Left lung (tissue), 10 donors: ENCODE data around the gene MYO15A. TPM values are rescaled to one million over a fixed set of nuclear protein-coding genes. Genes with fewer than 3 reads are reported as not detected.

Source experiments
- ATAC-seq: fragments of 200-7000 bp; cut with Tn5 transposase; one replicate; pipeline ENCODE4 v1.9.1; 2020; ENCODE audit warnings: moderate library complexity
- DNase-seq, 4 donors: peaks; one replicate each; pipeline ENCODE4 v3.0.0-alpha.2; 2013 to 2020
- H3K27ac ChIP-seq, 2 donors: fragments of 200-600 bp; sonication (generic) in 1 of 2; one replicate each; pipeline versions ENCODE4 v1.5.0 to v1.8.0; 2020 to 2021
- H3K27me3 ChIP-seq, 2 donors: fragments of 200-600 bp; sonication (generic) in 1 of 2; one replicate each; pipeline versions ENCODE4 v1.5.0 to v1.8.0; 2020 to 2021
- H3K36me3 ChIP-seq, 2 donors: fragments of 200-600 bp; sonication (generic) in 1 of 2; one replicate each; pipeline versions ENCODE4 v1.5.0 to v1.8.0; 2020 to 2021
- H3K4me1 ChIP-seq, 2 donors: fragments of 200-600 bp; one replicate each; pipeline ENCODE4 v1.8.0; 2021
- H3K4me3 ChIP-seq, 2 donors: fragments of 200-600 bp; sonication (generic) in 1 of 2; one replicate each; pipeline versions ENCODE4 v1.5.0 to v1.8.0; 2020 to 2021; ENCODE audit warnings: mild to moderate bottlenecking in 1 of 2
- H3K9me3 ChIP-seq, 2 donors: fragments of 200-600 bp; sonication (generic) in 1 of 2; one replicate each; pipeline versions ENCODE4 v1.5.0 to v1.8.0; 2020 to 2021
- intact Hi-C, 2 donors: fragments of 100-400 bp; cut with DNase I; formaldehyde crosslinking; loops; one replicate each; pipeline versions ENCODE4 v1.11.2 to v1.14.2; 2022
- polyA plus RNA-seq, 6 donors: library from polyadenylated mRNA; unstranded; fragments of 120-200 nt; gene quantifications; one replicate each; pipeline ENCODE4 v1.2.1, GENCODE V29; 2013; ENCODE audit not compliant: insufficient read length in 6 of 6
- total RNA-seq, 2 donors: library from RNA; stranded (reverse); fragmentation: NEBNext Ultra II Directional; extraction: Animal tissue kit (Norgen Biotek cat#: 25700); gene quantifications; one replicate each; pipeline ENCODE4 v1.2.1, GENCODE V29; 2021
- TF ChIP-seq, protein P1 (sequence below), 2 donors: fragments of 200-600 bp; sonication (generic) in 1 of 2; IDR thresholded peaks; one replicate each; pipeline versions ENCODE4 v1.5.0 to v1.8.0; 2021; ENCODE audit warnings: antibody characterized with exemption in 2 of 2
- donor health status: DM: no; HTN: yes; CAD: no.
- donor health status: DM: no; HTN: no; CAD: no.

The MYO15A gene
- total and polyA plus RNA-seq, 8 donors, result 1.3 to 3.2 (median 2.6) TPM

DNA sequence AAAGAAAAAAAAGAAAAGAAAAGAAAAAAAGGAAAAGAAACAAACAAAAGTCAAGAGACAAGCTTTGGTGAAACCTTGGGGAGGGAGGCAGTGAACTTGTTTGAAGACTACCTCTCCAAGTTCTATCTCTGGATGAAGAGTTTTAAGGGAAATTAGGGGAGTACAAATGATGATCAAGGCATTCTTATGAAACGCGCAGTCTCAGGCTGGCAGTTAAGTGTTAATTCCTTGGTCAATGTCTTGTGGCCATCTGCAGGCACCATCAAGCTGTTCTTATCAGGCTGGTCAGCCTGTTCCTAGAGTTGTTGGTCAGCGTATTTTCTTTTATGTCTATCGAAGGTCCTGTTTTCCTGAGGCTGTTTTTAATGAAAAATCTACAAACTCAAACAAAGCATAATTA lies 29.0 kb upstream of the MYO15A start:
- ATAC-seq, result no peak
- peaks cover 0 to 10% of the 10 kb centered on the region in 2 donors for H3K27me3 ChIP-seq
- no peak overlapping the region for H3K27ac ChIP-seq
- no peaks in the 10 kb centered on the region for H3K9me3 ChIP-seq
- DNase-seq, result no peak
- TF ChIP-seq, protein P1, sequence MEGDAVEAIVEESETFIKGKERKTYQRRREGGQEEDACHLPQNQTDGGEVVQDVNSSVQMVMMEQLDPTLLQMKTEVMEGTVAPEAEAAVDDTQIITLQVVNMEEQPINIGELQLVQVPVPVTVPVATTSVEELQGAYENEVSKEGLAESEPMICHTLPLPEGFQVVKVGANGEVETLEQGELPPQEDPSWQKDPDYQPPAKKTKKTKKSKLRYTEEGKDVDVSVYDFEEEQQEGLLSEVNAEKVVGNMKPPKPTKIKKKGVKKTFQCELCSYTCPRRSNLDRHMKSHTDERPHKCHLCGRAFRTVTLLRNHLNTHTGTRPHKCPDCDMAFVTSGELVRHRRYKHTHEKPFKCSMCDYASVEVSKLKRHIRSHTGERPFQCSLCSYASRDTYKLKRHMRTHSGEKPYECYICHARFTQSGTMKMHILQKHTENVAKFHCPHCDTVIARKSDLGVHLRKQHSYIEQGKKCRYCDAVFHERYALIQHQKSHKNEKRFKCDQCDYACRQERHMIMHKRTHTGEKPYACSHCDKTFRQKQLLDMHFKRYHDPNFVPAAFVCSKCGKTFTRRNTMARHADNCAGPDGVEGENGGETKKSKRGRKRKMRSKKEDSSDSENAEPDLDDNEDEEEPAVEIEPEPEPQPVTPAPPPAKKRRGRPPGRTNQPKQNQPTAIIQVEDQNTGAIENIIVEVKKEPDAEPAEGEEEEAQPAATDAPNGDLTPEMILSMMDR (IDR thresholded peaks at IDR 0.05), result no peak
- intact Hi-C loops, result no loop called here
- no peak overlapping the region for H3K4me3 ChIP-seq
- no peaks in the 10 kb centered on the region for H3K36me3 ChIP-seq
- H3K4me1 ChIP-seq, result no peaks in the 10 kb centered on the region

DNA sequence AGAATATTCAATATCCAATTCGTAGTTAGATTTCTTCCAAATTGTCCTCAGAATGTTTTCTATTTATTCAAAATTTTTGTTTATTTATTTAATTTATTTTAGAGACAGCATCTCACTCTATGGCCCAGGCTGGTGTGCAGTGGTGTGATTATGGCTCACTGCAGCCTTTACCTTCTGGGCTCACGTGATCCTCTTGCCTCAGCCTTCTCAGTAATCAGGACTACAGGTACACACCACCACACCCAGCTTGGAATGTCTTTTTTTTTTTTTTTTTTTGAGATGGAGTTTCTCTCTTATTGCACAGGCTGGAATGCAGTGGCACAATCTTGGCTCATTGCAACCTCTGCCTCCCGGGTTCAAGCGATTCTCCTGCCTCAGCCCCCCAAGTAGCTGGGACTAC lies 24.3 kb upstream of the MYO15A start:
- intact Hi-C loops, result no loop called here
- no peak for ATAC-seq
- no peaks in the 10 kb centered on the region for H3K36me3 ChIP-seq
- no peaks in the 10 kb centered on the region for H3K9me3 ChIP-seq
- TF ChIP-seq, protein P1 (IDR thresholded peaks at IDR 0.05), result no peak
- DNase-seq, result no peak
- no peak overlapping the region for H3K27ac ChIP-seq
- H3K27me3 ChIP-seq, result no peaks in the 10 kb centered on the region
- H3K4me3 ChIP-seq, result no peak overlapping the region
- H3K4me1 ChIP-seq, result peaks cover 9 to 18% of the 10 kb centered on the region in 2 donors

DNA sequence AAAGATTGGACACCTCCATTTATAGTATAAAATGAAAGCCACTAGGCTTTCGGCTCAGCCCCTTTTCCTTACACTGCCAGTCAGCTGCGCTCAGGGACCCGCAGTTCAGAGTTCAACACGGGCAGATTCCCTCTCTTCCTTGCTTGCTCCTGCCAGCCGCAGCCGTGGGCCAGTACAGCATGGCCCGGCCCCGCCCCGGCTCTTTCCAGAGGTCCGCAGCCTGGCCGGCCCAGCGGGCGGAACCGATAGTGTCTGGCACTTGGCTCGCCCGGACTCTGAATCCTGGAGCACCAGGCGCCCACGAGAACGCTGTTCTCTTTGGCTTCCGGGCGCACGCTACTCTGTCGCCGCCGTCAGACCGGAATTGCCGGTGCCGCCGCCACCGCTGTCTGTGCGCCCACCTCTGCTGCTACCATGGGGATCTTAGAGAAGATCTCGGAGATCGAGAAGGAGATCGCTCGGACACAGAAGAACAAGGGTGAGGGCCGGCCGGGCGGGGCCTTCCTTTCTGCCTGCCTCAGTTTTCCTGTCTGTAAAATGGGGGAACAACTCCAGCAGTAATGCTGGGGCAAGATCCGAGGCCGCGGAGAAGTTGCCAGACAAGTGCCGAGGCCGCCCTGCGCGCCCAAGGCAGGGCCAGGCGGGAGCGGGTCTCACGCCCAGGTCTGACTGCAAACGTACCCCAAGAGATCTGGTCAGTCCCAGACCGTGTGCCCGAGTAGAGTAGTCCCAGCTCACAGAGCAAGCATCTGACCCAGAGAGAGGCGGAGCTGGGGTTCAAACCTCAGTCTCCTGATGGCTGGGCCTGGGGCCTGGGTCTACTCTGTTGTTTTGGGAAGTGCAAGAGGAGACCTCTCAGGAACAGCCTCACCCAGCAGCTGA lies 20.7 kb upstream of the MYO15A start, which contains the start of gene DRG2:
Gene DRG2 (plus strand): TSS at position 339 of the 882 bp plus-strand sequence. CDS start 76 bp downstream, at position 415.
- Histone ChIP-seq H3K9me3 (no peaks in the 10 kb centered on the region), H3K27ac (peak within 1 kb of the TSS; percentile 53 to 84), H3K27me3 (no peaks in the 10 kb centered on the region), H3K36me3 (peaks cover 0 to 20% of the 10 kb centered on the region in 2 donors), H3K4me3 (peak within 1 kb of the TSS; percentile 82 to 86), H3K4me1 (peaks cover 9 to 19% of the 10 kb centered on the region in 2 donors)
- TF ChIP-seq, protein P1 (IDR thresholded peaks at IDR 0.05), result no peak
- intact Hi-C loops, result no loop called here
- peak; percentile 88 to 96 (median 91) for DNase-seq
- peak; percentile 100 for ATAC-seq

DNA sequence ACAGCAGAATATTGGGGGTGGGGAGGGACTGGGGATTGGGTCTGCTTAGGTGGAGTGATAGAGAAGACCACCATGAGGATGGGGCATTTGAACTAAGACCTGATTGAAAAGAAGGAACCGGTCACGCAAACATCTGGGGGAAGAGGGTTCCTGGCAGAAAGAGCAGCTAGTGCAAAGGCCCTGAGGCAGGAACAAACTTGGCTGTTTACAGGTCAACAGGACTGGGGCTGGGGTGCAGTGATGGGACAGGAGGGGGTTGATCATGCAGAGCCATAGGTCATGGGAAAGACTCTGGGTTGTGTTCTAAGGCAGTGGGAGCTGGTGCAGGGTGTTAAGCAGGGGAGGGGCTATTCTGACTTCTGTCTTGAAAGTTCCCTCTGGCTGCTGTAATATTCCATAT lies 18.9 kb upstream of the MYO15A start:
- TF ChIP-seq, protein P1 (IDR thresholded peaks at IDR 0.05), result no peak
- peaks cover 9 to 19% of the 10 kb centered on the region in 2 donors for H3K4me1 ChIP-seq
- intact Hi-C loops, result no loop called here
- peaks cover 0 to 37% of the 10 kb centered on the region in 2 donors for H3K36me3 ChIP-seq
- no peaks in the 10 kb centered on the region for H3K27me3 ChIP-seq
- H3K27ac ChIP-seq, result no peak overlapping the region
- DNase-seq (no peak), ATAC-seq (no peak)
- H3K4me3 ChIP-seq, result no peak overlapping the region
- H3K9me3 ChIP-seq, result no peaks in the 10 kb centered on the region

DNA sequence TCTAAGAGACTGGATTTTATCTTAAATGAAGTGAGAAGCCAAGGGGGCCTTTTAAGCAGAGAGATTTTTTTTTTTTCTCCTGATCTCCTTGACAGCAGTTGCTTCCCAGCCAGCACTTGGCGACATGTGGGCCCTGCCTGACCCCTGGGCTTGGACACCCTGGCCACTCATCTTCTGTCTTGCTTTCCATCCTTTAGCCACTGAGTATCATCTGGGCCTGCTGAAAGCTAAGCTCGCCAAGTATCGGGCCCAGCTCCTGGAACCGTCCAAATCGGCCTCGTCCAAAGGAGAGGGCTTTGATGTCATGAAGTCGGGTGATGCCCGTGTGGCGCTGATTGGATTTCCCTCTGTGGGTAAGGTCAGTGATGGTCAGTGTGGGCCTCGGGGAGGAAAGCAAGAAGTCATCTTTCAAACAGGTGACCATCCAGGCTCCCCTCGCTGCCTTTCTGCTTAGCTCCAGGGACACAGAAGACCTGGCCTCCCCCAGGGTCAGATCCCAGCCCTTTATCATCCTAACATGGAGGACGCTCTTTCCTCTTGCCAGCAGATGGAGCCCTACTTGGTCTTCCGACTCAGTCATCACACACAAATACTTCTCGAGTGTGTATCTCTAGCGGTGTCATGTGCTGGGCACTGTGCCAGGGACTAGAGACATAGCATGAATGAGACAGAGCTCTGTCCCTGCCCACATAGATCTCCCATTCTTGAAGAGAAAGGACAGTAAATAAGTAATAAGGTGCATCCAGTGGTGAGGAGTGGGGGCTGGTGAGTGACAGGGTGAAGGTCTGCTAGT lies 14.7 kb upstream of the MYO15A start:
- Histone ChIP-seq H3K4me3 (no peak overlapping the region), H3K27me3 (no peaks in the 10 kb centered on the region), H3K9me3 (no peaks in the 10 kb centered on the region), H3K4me1 (peaks cover 3 to 5% of the 10 kb centered on the region in 2 donors), H3K27ac (no peak overlapping the region), H3K36me3 (peaks cover 0 to 79% of the 10 kb centered on the region in 2 donors)
- ATAC-seq, result peak; percentile 17
- peak in 2 of 4 donors; percentile 21 to 58 for DNase-seq
- intact Hi-C loops, result no loop called here
- TF ChIP-seq, protein P1 (IDR thresholded peaks at IDR 0.05), result no peak
